DMS114 treated with DMSO at 0.1 percent for 48 hours (cell line): ENCODE results near the gene PTPRU.

Experiments used
- DNase-seq: peaks from one replicate; lab custom pipeline; 2025; ENCODE audit not compliant: unreplicated experiment; lab: John Stamatoyannopoulos, UW

The PTPRU gene

GRCh38 chr1:29360768-29361167 lies 124.4 kb downstream of the PTPRU start:
- DNase-seq: no peak

- no peak for DNase-seq
These were observed 125.4 kb downstream of the PTPRU start for GRCh38 chr1:29361686-29362085.

GRCh38 chr1:29362116-29362515 lies 125.8 kb downstream of the PTPRU start:
- DNase-seq: no peak

- no peak for DNase-seq
These were observed 126.4 kb downstream of the PTPRU start for GRCh38 chr1:29362764-29363163.

GRCh38 chr1:29363536-29363935 lies 127.2 kb downstream of the PTPRU start:
- DNase-seq: no peak

GRCh38 chr1:29364101-29364678 lies 127.9 kb downstream of the PTPRU start:
- DNase-seq: no peak

GRCh38 chr1:29365906-29366670 lies 129.8 kb downstream of the PTPRU start:
- no peak for DNase-seq

- DNase-seq: no peak
These were observed 132.9 kb downstream of the PTPRU start for GRCh38 chr1:29368936-29369932.

GRCh38 chr1:29370067-29370466 lies 133.7 kb downstream of the PTPRU start:
- DNase-seq: no peak

GRCh38 chr1:29371332-29371731 lies 135.0 kb downstream of the PTPRU start:
- DNase-seq: no peak

- no peak for DNase-seq
These were observed 135.8 kb downstream of the PTPRU start for GRCh38 chr1:29372108-29372507.
